HG02973 (cell line): ENCODE measurements around the gene SPTBN5.

ENCODE experiments used
- ATAC-seq: cut with Tn5 transposase; IDR thresholded peaks from one replicate; pipeline ENCODE4 v1.9.1; 2021; ENCODE audit warnings: moderate library complexity; ENCODE audit not compliant: unreplicated experiment

Gene SPTBN5

GRCh38 chr15:41893422-41894250 is at the start of gene SPTBN5:
SPTBN5 (minus strand) TSS chr15:41894053; CDS start chr15:41893497, 556 bp downstream.
- ATAC-seq, result no peak

GRCh38 chr15:41942886-41943285 is 49.0 kb upstream of the SPTBN5 start:
- no peak for ATAC-seq

DNA sequence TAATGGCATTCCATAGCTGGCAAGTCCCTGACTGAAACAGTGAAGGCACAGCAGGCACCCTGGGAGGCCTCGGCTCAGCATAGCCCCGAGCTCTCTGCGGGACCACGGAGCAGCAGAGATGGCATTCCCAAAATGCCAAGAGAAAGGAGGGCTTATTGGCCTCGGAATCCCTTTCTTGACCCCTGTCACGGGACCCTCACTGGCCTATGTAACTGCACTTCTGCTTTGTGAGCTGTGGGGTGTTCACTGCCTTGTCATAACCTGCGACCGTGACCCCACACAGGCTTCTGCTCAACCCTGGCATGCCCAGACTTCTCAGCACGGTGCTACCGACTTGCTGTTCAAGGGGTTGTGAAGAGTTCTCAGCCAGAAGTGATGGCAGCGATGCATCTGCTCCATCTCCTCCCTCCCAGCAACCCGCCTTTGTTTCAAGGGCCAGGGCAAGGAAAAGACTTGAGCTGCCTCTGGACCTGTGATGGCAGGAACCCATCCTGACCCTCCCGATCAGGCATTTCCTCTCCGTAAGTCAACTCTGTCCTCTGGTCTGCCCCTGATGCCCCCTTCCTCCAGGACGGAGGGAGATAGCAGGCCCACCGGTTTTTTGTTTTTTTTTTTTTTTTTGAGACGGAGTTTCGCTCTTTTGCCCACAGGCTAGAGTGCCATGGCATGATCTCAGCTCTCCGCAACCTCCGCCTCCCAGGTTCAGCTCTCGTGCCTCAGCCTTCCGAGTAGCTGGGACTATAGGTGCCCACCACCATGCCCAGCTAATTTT is 48.0 kb upstream of the SPTBN5 start:
- no peak for ATAC-seq

DNA sequence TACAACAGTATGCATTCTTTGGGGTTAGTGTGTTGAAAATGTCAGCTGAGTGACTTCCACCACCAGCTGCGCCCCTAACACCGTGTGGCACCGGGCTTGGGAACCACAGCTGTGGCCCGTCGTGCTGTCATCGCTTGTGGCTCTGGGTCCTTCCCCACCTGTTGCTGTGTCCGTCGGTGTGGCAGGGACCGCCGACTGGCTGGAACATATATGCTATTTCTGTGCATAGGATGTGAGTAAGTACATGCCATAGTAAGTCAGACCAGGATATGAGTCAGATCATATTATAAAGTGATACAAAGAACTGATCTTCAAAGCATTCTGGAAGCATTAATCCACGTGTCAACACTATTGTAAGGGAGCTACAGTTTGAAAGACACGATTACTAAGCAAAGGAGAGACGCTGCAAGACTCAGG is 46.6 kb upstream of the SPTBN5 start:
- ATAC-seq, result no peak

GRCh38 chr15:41939986-41940385 is 46.1 kb upstream of the SPTBN5 start:
- ATAC-seq, result no peak

- no peak for ATAC-seq
These were observed 43.7 kb upstream of the SPTBN5 start for GRCh38 chr15:41937568-41937923.

DNA sequence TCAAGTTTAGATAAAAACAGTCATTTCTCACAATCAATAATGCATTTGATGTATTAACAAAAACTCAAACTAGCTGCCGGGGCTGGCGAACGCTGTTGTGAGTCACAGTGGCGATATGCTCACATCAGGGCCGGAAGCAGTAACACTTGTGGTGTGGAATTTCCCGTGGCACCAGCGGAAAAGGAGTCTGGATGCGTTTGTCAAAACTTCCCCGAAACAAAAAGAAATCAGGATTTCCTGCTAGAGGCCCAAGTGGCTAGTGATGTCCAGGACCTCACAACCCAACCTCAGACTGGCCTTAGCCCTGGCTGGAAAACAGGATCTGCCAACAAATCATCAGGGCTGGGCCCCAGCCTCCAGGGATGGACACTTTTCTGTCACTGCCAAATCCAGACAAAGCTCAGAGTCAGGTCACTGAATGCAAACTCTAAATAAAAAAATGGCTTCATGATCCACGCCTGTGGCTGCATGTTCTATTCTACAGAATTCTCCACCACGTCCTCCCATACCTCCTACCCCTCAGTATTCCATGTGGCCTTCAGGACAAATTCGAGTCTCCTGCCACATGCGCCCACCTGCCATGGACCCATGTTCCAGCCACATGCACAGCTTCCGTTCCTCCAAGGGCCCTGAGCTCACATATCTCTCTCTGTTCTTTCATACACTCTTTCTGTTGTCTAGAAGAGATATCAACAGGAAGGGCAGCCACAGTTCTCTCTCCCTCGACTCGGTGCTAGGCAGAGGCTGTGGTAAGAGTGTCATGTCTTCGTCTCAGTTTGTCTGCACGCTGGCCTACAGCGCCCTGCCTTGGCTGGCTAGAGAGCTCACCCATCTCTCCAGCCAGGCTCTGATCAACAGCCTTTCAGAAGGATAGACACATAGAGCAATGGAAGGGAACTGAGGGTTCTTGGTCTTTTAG is 43.1 kb upstream of the SPTBN5 start:
- no peak for ATAC-seq

GRCh38 chr15:41936155-41936554 is 42.3 kb upstream of the SPTBN5 start:
- ATAC-seq, result no peak

DNA sequence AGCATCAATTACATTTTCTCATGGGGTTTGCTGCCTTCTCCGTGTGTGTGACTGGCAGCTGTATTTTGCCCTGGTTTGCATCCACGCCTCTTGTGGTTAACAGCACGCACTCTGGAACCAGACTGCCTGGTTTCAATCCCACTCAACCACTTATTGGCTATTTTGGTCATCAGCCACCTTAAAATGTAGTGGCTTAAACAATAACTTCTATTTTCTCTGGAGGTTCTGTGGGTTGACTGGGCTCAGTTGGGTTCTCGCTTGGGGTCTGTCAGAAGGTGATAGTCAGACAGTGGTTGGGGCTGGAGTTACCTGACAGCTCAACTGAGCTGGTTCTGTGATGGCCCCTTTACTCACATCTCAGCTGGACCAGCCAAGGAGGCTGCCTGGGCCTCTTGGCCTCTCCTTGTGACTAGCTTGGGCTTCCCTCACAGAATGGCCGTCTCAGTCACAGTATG is 41.7 kb upstream of the SPTBN5 start:
- ATAC-seq, result no peak

- ATAC-seq, result no peak
These were observed 41.0 kb upstream of the SPTBN5 start for GRCh38 chr15:41934843-41935242.

DNA sequence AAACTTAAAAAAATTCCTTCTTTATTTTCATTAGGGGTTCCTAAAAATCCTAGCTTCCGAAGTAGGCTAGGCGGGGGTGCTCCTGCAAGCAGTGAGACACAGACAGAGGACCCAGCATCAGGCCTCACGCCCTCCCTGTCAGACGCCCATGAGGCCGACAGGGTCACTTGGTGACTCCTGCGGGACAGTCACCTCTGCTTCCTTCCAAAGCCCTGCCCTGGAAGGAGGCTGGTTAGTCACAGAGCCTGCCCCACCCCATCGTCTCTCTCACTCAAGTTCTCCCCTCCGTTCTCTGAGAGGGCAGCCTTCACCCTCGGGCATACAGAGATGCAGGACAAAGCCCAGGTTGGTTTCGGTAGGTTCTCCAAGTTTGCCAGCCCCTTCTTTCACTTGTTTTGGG is 39.9 kb upstream of the SPTBN5 start:
- ATAC-seq, result no peak

DNA sequence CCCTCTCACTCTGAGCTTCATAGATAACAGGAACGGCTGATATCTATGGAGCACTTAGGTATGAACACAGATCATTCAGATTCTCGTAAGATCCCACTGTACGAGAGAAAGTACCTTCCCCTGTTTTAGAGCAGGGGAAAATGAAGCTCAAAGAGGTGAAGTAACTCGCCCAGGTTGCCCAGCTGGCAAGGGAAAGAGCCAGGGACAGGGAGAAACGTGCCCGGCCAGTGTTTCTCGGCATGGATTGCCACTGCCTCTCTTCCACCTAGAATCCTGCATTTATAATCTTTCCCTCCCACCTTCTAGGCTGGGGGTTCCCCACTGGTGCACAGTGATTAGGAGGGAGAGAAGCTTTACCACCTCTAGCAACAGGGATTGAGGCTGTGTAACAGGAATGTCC is 39.5 kb upstream of the SPTBN5 start:
- no peak for ATAC-seq

GRCh38 chr15:41932511-41933289 is 38.8 kb upstream of the SPTBN5 start:
- ATAC-seq, result no peak

DNA sequence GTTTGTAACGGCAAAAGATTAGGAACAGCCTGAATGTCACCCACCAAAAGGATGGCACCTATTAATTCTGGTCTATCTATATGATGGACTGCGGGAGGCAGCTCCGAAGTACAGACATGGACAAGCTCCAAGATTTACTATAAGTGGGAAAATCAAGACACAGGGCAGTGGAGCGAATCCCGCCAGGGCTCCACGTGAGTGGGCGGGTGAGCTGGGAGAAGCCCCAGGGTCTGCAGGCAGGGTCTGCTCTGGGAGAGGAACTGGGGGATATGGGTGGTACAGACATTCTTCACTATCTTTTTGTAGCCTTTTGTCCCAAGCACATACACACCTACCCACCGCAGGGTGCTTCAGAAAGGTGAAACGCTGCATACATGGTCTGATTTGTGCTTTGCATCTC is 38.2 kb upstream of the SPTBN5 start:
- no peak for ATAC-seq

GRCh38 chr15:41930867-41931222 is 37.0 kb upstream of the SPTBN5 start:
- no peak for ATAC-seq

- no peak for ATAC-seq
These were observed 36.5 kb upstream of the SPTBN5 start for GRCh38 chr15:41930221-41930866.

GRCh38 chr15:41928637-41929620 is 35.1 kb upstream of the SPTBN5 start:
- ATAC-seq, result peak; percentile 69

DNA sequence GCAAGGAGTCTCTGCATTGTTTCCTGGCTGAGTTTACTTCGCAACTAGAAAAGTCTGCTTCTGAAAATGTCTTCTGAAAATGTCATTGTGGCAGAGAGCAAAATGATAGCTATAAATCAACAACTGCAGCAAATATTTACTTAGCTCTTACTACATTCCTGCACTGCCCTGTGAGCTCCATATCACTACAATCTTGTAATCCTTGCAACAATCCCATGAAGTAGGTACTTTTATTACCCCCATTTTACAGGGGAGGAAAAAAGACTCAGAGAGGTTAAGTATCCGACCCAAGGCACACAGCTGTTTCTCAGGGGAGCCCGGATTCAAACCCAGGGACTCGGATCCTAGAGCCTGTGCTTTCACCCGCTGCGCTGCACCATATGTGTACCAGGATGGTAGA is 34.2 kb upstream of the SPTBN5 start:
- no peak for ATAC-seq

- no peak for ATAC-seq
These were observed 33.7 kb upstream of the SPTBN5 start for GRCh38 chr15:41927536-41927935.
